Measurements from ENCODE around the gene MYO1E. TPM values are rescaled to one million over a fixed set of nuclear protein-coding genes. Genes with fewer than 3 reads are reported as not detected.
"Not testable (repeated sequence)": the region's sequence is repeated elsewhere in the genome, so short reads cannot be mapped to it uniquely, and the experiment has no call there.

The MYO1E gene
- total and polyA plus RNA-seq, 4 donors: 6.7 to 70.9 (median 21.6) TPM

DNA sequence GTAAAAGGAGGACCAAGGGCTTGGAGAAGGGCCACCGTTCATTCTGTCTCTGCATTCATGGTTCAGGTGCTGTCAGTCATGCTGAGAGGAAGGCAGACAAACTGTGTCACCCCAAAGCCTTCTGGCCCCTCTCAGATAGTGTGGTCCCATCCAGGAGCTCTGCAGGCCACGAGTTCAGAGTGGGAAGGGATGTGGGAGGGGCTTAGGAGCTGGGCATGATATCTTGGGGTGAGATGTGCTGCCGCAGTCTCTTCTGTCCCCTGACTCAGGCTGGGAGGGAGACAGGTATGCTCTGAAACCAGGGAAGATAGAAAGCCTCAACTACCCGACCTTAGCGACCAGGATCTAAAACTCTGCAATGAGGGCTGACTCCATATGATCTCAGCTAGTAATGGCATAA is 19.6 kb upstream of the MYO1E start (continued):
- TF ChIP-seq TAF1 (conservative IDR thresholded peaks at IDR 0.05) (no peak), FOXA2 (IDR thresholded peaks at IDR 0.05) (no peak), NR2F2 (IDR thresholded peaks at IDR 0.05) (no peak), YY1 (IDR thresholded peaks at IDR 0.05) (no peak), FOXA1 (IDR thresholded peaks at IDR 0.05) (no peak), HNF4A (conservative IDR thresholded peaks at IDR 0.05) (no peak), EGR1 (IDR thresholded peaks at IDR 0.05; ENCODE audit: low read depth in 2 of 2) (no peak)
- TF ChIP-seq, protein P1, sequence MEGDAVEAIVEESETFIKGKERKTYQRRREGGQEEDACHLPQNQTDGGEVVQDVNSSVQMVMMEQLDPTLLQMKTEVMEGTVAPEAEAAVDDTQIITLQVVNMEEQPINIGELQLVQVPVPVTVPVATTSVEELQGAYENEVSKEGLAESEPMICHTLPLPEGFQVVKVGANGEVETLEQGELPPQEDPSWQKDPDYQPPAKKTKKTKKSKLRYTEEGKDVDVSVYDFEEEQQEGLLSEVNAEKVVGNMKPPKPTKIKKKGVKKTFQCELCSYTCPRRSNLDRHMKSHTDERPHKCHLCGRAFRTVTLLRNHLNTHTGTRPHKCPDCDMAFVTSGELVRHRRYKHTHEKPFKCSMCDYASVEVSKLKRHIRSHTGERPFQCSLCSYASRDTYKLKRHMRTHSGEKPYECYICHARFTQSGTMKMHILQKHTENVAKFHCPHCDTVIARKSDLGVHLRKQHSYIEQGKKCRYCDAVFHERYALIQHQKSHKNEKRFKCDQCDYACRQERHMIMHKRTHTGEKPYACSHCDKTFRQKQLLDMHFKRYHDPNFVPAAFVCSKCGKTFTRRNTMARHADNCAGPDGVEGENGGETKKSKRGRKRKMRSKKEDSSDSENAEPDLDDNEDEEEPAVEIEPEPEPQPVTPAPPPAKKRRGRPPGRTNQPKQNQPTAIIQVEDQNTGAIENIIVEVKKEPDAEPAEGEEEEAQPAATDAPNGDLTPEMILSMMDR (IDR thresholded peaks at IDR 0.05; ENCODE audit: low read depth, low read length, missing input control): no peak

- no peak for TF ChIP-seq TAF1 (conservative IDR thresholded peaks at IDR 0.05)
- TF ChIP-seq GABPA (IDR thresholded peaks at IDR 0.05 in 1 of 2, conservative IDR thresholded peaks at IDR 0.05 in 1 of 2): no peak
- no peak for TF ChIP-seq JUND (IDR thresholded peaks at IDR 0.05)
- no peak for TF ChIP-seq FOXA1 (IDR thresholded peaks at IDR 0.05)
- TF ChIP-seq, protein P1 (IDR thresholded peaks at IDR 0.05; ENCODE audit: low read depth, low read length, missing input control): no peak
- TF ChIP-seq, protein P2, sequence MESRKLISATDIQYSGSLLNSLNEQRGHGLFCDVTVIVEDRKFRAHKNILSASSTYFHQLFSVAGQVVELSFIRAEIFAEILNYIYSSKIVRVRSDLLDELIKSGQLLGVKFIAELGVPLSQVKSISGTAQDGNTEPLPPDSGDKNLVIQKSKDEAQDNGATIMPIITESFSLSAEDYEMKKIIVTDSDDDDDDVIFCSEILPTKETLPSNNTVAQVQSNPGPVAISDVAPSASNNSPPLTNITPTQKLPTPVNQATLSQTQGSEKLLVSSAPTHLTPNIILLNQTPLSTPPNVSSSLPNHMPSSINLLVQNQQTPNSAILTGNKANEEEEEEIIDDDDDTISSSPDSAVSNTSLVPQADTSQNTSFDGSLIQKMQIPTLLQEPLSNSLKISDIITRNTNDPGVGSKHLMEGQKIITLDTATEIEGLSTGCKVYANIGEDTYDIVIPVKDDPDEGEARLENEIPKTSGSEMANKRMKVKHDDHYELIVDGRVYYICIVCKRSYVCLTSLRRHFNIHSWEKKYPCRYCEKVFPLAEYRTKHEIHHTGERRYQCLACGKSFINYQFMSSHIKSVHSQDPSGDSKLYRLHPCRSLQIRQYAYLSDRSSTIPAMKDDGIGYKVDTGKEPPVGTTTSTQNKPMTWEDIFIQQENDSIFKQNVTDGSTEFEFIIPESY (IDR thresholded peaks at IDR 0.05): no peak
- no peak for TF ChIP-seq FOXA2 (IDR thresholded peaks at IDR 0.05)
- no peak for TF ChIP-seq EGR1 (IDR thresholded peaks at IDR 0.05; ENCODE audit: low read depth in 2 of 2)
- TF ChIP-seq NR2F2 (IDR thresholded peaks at IDR 0.05): no peak
- TF ChIP-seq HNF4G (IDR thresholded peaks at IDR 0.05): no peak
- TF ChIP-seq YY1 (IDR thresholded peaks at IDR 0.05): no peak
- no peak for TF ChIP-seq SP1 (IDR thresholded peaks at IDR 0.05)
- no peak for TF ChIP-seq RXRA (IDR thresholded peaks at IDR 0.05)
- no peak for TF ChIP-seq HNF4A (conservative IDR thresholded peaks at IDR 0.05)
- TF ChIP-seq, protein P3, sequence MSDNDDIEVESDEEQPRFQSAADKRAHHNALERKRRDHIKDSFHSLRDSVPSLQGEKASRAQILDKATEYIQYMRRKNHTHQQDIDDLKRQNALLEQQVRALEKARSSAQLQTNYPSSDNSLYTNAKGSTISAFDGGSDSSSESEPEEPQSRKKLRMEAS (IDR thresholded peaks at IDR 0.05): no peak
- no peak for TF ChIP-seq ATF3 (IDR thresholded peaks at IDR 0.05)
- TF ChIP-seq RAD21 (IDR thresholded peaks at IDR 0.05): no peak
- TF ChIP-seq REST (IDR thresholded peaks at IDR 0.05): no peak
- H3K4me3 ChIP-seq (ENCODE audit: low read depth in 1 of 3, low read length in 3 of 3): no peak overlapping the region
- WGBS: 81% methylated on average over 3 of the region's 3 CpGs
- no peak for DNase-seq (ENCODE audit: low spot score)
- peaks cover 0 to 2% (median 0%) of the 10 kb centered on the region in 4 donors for H3K36me3 ChIP-seq (ENCODE audit: control insufficient read depth in 4 of 4, insufficient read depth in 3 of 4, low read depth in 1 of 4, low read length in 3 of 4)
- H3K27ac ChIP-seq (ENCODE audit: low read depth in 1 of 2, low read length in 2 of 2): no peak overlapping the region
- no peaks in the 10 kb centered on the region for H3K27me3 ChIP-seq (ENCODE audit: control insufficient read depth in 4 of 4, insufficient read depth in 4 of 4, low read length in 3 of 4)
- no peaks in the 10 kb centered on the region for H3K9me3 ChIP-seq (ENCODE audit: control insufficient read depth in 4 of 4, low read length in 3 of 4)
- no peak overlapping the region for H3K9ac ChIP-seq (ENCODE audit: low read depth in 1 of 2, low read length in 2 of 2)
- H3K4me1 ChIP-seq (ENCODE audit: control insufficient read depth in 4 of 4, insufficient read depth in 4 of 4, low read length in 3 of 4): no peaks in the 10 kb centered on the region
These were observed 16.0 kb upstream of the MYO1E start for GRCh38 chr15:59388670-59389069.

GRCh38 chr15:59387196-59387878 is 14.7 kb upstream of the MYO1E start:
- H3K9me3 ChIP-seq (ENCODE audit: control insufficient read depth in 4 of 4, low read length in 3 of 4); H3K4me1 ChIP-seq (ENCODE audit: control insufficient read depth in 4 of 4, insufficient read depth in 4 of 4, low read length in 3 of 4); H3K27ac ChIP-seq (ENCODE audit: low read depth in 1 of 2, low read length in 2 of 2); DNase-seq (ENCODE audit: low spot score); H3K27me3 ChIP-seq (ENCODE audit: control insufficient read depth in 4 of 4, insufficient read depth in 4 of 4, low read length in 3 of 4); H3K36me3 ChIP-seq (ENCODE audit: control insufficient read depth in 4 of 4, insufficient read depth in 3 of 4, low read depth in 1 of 4, low read length in 3 of 4); H3K9ac ChIP-seq (ENCODE audit: low read depth in 1 of 2, low read length in 2 of 2); H3K4me3 ChIP-seq (ENCODE audit: low read depth in 1 of 3, low read length in 3 of 3): not testable (repeated sequence)
- 98% methylated on average over 13 of the region's 13 CpGs for WGBS

All from liver (tissue), 9 donors.